ENCODE measurements around the gene KCNF1. TPM values are rescaled to one million over a fixed set of nuclear protein-coding genes. Genes with fewer than 3 reads are reported as not detected.

KCNF1 gene
- total RNA-seq, 1 experiment from 2014 or later, result 3.2 TPM

GRCh38 chr2:10924441-10924840 lies 12.7 kb downstream of the KCNF1 start:
- no peak overlapping the region for H2BK15ac ChIP-seq (ENCODE audit: low read depth, low read length)
- H2BK120ac ChIP-seq (ENCODE audit: low read depth, low read length, poor library complexity, severe bottlenecking), result no peak overlapping the region
- H3K27ac Mint-ChIP-seq, result no peak overlapping the region
- no peak overlapping the region for H2AK5ac ChIP-seq (ENCODE audit: insufficient read length, low read length)
- no peak overlapping the region for H4K91ac ChIP-seq (ENCODE audit: insufficient read length, low read depth, low read length)
- H3K79me2 ChIP-seq (ENCODE audit: insufficient read depth, low read length), result no peaks in the 10 kb centered on the region
- no peaks in the 10 kb centered on the region for H3K36me3 Mint-ChIP-seq (ENCODE audit: insufficient read depth in 1 of 3, low read depth in 3 of 3)
- no peak overlapping the region for H2BK5ac ChIP-seq (ENCODE audit: insufficient read length, low read length)
- no peak overlapping the region for H4K5ac ChIP-seq (ENCODE audit: insufficient read length, low read depth, low read length)
- no peak overlapping the region for H3K9ac ChIP-seq (ENCODE audit: extremely low read depth, insufficient read length, low read length)
- H3K14ac ChIP-seq (ENCODE audit: insufficient read depth, low read length), result no peak overlapping the region
- H3K27ac ChIP-seq (ENCODE audit: insufficient read length, low read depth, low read length), result no peak overlapping the region
- H2BK12ac ChIP-seq (ENCODE audit: insufficient read length, low read depth, low read length), result no peak overlapping the region
- no peak overlapping the region for H4K8ac ChIP-seq (replicated peaks; ENCODE audit: insufficient read length, low read depth, low read length)
- H3K4ac ChIP-seq (ENCODE audit: low read depth, low read length), result no peak overlapping the region
- no CpG with 5 or more reads among the region's 5 CpGs for WGBS (ENCODE audit: extremely low coverage, insufficient read length, low lambda C conversion rate)
- H3K23me2 ChIP-seq (ENCODE audit: insufficient read length, low read depth, low read length, poor library complexity, severe bottlenecking), result no peaks in the 10 kb centered on the region
- H3K4me1 ChIP-seq (ENCODE audit: insufficient read depth, low read length), result peaks cover 9% of the 10 kb centered on the region; the same call in 1 of the 2 replicates
- H3T11ph ChIP-seq (ENCODE audit: low read length), result no peak overlapping the region
- H3K18ac ChIP-seq (ENCODE audit: insufficient read length, low read depth, low read length), result no peak overlapping the region
- peaks cover 11% of the 10 kb centered on the region for H3K27me3 Mint-ChIP-seq (ENCODE audit: low read depth)
- H2AFZ ChIP-seq (ENCODE audit: low read length), result no peak overlapping the region
- TF ChIP-seq, protein P1, sequence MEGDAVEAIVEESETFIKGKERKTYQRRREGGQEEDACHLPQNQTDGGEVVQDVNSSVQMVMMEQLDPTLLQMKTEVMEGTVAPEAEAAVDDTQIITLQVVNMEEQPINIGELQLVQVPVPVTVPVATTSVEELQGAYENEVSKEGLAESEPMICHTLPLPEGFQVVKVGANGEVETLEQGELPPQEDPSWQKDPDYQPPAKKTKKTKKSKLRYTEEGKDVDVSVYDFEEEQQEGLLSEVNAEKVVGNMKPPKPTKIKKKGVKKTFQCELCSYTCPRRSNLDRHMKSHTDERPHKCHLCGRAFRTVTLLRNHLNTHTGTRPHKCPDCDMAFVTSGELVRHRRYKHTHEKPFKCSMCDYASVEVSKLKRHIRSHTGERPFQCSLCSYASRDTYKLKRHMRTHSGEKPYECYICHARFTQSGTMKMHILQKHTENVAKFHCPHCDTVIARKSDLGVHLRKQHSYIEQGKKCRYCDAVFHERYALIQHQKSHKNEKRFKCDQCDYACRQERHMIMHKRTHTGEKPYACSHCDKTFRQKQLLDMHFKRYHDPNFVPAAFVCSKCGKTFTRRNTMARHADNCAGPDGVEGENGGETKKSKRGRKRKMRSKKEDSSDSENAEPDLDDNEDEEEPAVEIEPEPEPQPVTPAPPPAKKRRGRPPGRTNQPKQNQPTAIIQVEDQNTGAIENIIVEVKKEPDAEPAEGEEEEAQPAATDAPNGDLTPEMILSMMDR (conservative IDR thresholded peaks at IDR 0.05), result no peak
- H3K9me3 ChIP-seq (ENCODE audit: control insufficient read depth, low read depth, low read length), result no peaks in the 10 kb centered on the region
- no peak overlapping the region for H3K56ac ChIP-seq (ENCODE audit: insufficient read length, low read depth, low read length)
- no peak overlapping the region for H2BK20ac ChIP-seq (ENCODE audit: low read depth, low read length, poor library complexity, severe bottlenecking)
- no peak for DNase-seq
- no peaks in the 10 kb centered on the region; a peak in 1 of 5 replicates for H3K9me3 Mint-ChIP-seq
- H3K4me2 ChIP-seq (ENCODE audit: insufficient read depth, insufficient read length, low read length), result no peak overlapping the region
- no peak overlapping the region for H3K4me3 Mint-ChIP-seq
- no peaks in the 10 kb centered on the region for H3K27me3 ChIP-seq (ENCODE audit: insufficient read depth, low read length)
- H3K79me1 ChIP-seq (ENCODE audit: insufficient read depth, low read depth, low read length, poor library complexity, severe bottlenecking), result no peaks in the 10 kb centered on the region
- H3K23ac ChIP-seq (ENCODE audit: insufficient read length, low read depth, low read length), result no peak overlapping the region
- peaks cover 16 to 33% of the 10 kb centered on the region in 2 experiments for H3K4me1 Mint-ChIP-seq
- peaks cover 2% of the 10 kb centered on the region for H4K20me1 ChIP-seq (ENCODE audit: control insufficient read depth, insufficient read depth, insufficient read length)

All from H9 (cell line).